ENCODE data around the gene SLC35A1.
A peak's percentile ranks its signal among the peaks of the same experiment; 100 is the strongest.

The SLC35A1 gene

DNA sequence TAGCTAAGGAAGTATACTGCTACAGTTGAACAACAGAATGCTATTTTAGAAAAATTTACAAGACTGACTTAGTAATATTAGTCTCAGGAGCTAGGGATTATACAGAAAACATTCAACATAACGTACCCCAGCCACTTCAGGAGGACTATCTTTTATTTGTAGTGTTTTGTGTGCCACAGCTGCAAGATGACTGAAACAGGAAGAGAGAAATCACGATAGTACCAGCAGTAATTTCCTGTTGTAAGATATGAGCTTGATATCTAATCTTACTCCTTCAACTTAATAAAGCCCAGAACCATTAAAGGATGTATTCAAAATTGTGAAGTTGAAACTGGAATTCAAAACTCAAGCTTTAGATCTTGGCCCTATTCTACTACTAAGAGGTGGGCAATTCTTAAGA lies 42.1 kb downstream of the SLC35A1 start:
- DNase-seq (ENCODE audit: insufficient read length, low spot score) (no peak), FAIRE-seq (no peak)
- TF ChIP-seq SPI1 (IDR thresholded peaks at IDR 0.05; ENCODE audit: low read depth, low read length) (no peak), PAX5 (IDR thresholded peaks at IDR 0.05; ENCODE audit: insufficient read depth, low read length, severe bottlenecking) (no peak), POLR2A (IDR thresholded peaks at IDR 0.05; ENCODE audit: low read depth, low read length) (no peak), TAF1 (IDR thresholded peaks at IDR 0.05; ENCODE audit: low read depth, low read length) (no peak), POU2F2 (IDR thresholded peaks at IDR 0.05; ENCODE audit: low read depth, low read length) (no peak), POLR2AphosphoS5 (IDR thresholded peaks at IDR 0.05; ENCODE audit: low read depth, low read length) (no peak)

DNA sequence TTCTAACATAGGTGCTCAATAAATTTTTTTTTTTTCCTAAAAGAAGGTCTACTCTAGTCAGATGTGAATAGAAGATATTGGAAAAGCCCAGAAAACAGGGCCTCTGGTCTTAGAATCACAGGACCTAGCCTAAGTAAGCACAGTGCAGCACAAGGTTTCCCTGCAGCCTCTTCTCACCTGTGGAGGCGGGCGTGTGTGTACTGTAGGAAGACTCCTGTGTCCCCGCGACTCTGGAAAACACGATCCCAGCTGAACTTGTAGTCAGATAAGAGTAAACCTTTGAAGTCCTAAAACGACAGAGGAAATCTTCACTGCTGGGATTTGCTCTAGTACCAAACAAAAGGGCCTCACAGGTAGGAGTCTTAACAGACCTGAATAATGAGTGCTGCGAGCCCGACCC lies 45.7 kb downstream of the SLC35A1 start:
- no peak for FAIRE-seq
- TF ChIP-seq POLR2AphosphoS5 (IDR thresholded peaks at IDR 0.05; ENCODE audit: low read depth, low read length), result no peak
- no peak for TF ChIP-seq SPI1 (IDR thresholded peaks at IDR 0.05; ENCODE audit: low read depth, low read length)
- no peak for TF ChIP-seq POLR2A (IDR thresholded peaks at IDR 0.05; ENCODE audit: low read depth, low read length)
- no peak for TF ChIP-seq POU2F2 (IDR thresholded peaks at IDR 0.05; ENCODE audit: low read depth, low read length)
- TF ChIP-seq PAX5 (IDR thresholded peaks at IDR 0.05; ENCODE audit: insufficient read depth, low read length, severe bottlenecking), result no peak
- no peak for TF ChIP-seq TAF1 (IDR thresholded peaks at IDR 0.05; ENCODE audit: low read depth, low read length)
- DNase-seq (ENCODE audit: insufficient read length, low spot score), result no peak

DNA sequence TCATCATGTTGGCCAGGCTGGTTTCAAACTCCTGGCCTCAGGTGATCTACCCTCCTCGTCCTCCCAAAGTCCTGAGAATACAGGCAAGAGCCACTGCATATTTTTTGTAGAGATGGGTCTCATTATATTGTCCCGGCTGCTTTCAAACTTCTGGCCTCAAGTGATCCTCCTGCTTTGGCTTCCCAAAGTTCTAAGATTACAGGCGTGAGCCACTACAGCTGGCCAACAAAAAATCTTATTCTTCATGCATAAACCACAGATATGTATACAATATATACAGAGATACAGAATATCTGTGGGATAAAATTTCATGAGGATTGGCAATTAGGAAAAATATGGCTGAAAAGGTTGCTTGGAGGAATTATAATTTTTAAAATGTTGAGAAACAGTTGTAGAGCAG lies 49.9 kb downstream of the SLC35A1 start:
- TF ChIP-seq TAF1 (IDR thresholded peaks at IDR 0.05; ENCODE audit: low read depth, low read length) (no peak), POU2F2 (IDR thresholded peaks at IDR 0.05; ENCODE audit: low read depth, low read length) (no peak), SPI1 (IDR thresholded peaks at IDR 0.05; ENCODE audit: low read depth, low read length) (no peak), PAX5 (IDR thresholded peaks at IDR 0.05; ENCODE audit: insufficient read depth, low read length, severe bottlenecking) (no peak), POLR2A (IDR thresholded peaks at IDR 0.05; ENCODE audit: low read depth, low read length) (no peak), POLR2AphosphoS5 (IDR thresholded peaks at IDR 0.05; ENCODE audit: low read depth, low read length) (no peak)
- FAIRE-seq (no peak), DNase-seq (ENCODE audit: insufficient read length, low spot score) (no peak)

DNA sequence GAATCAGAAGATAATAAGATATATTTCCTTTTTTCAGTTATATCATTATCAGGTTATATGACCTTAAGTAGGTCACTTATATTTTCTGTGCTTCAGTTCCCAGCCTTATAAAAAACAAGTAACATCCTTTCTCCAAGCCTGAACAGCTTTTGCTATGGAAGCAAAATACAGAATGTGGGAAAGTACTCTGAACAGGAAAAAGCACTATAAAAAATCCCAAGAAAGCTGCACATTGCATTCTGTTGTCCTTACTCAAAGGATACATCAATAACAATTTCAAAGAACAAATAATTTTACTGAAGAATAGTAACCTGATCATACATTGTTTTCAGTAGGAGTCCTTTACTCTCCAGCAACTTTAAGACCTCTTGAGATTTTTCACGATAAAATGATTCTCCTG lies 56.4 kb downstream of the SLC35A1 start:
- TF ChIP-seq SPI1 (IDR thresholded peaks at IDR 0.05; ENCODE audit: low read depth, low read length) (no peak), POLR2A (IDR thresholded peaks at IDR 0.05; ENCODE audit: low read depth, low read length) (no peak), PAX5 (IDR thresholded peaks at IDR 0.05; ENCODE audit: insufficient read depth, low read length, severe bottlenecking) (no peak), POLR2AphosphoS5 (IDR thresholded peaks at IDR 0.05; ENCODE audit: low read depth, low read length) (no peak), POU2F2 (IDR thresholded peaks at IDR 0.05; ENCODE audit: low read depth, low read length) (no peak), TAF1 (IDR thresholded peaks at IDR 0.05; ENCODE audit: low read depth, low read length) (no peak)
- FAIRE-seq (no peak), DNase-seq (ENCODE audit: insufficient read length, low spot score) (no peak)

DNA sequence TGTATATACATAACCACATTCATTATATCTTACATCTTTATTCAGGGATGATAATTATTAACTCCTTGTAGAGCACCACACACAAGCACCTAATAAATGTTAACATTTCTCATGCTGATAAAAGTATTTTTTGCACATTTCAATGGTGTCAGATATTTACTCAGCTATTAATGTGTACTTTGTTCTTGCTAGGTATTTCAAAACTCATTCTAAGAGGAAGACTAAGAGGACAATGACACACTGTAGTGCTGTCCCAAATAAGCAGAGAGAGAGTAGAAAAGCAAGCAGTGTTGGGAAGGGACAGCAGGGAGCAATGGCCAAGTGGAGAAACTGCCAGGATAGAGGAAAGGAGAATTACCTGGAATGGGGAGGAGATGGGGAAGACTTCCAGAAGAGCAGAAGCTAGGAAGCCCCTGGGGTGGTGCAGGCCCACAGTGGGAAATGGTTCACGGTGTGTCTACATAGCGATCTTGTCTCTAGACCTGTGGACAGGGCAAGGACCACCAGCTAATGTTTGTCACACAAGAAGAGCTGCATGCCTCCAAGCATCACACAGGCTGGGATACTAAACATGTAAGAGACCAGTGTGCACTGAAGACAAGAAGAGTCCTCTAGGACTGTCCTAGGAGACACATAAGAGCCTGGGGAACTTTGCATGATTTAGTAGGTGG lies 61.7 kb downstream of the SLC35A1 start:
- no peak for TF ChIP-seq POLR2A (IDR thresholded peaks at IDR 0.05; ENCODE audit: low read depth, low read length)
- TF ChIP-seq TAF1 (IDR thresholded peaks at IDR 0.05; ENCODE audit: low read depth, low read length), result no peak
- no peak for TF ChIP-seq POLR2AphosphoS5 (IDR thresholded peaks at IDR 0.05; ENCODE audit: low read depth, low read length)
- no peak for TF ChIP-seq SPI1 (IDR thresholded peaks at IDR 0.05; ENCODE audit: low read depth, low read length)
- FAIRE-seq (peak; percentile 20), DNase-seq (ENCODE audit: insufficient read length, low spot score) (no peak)

DNA sequence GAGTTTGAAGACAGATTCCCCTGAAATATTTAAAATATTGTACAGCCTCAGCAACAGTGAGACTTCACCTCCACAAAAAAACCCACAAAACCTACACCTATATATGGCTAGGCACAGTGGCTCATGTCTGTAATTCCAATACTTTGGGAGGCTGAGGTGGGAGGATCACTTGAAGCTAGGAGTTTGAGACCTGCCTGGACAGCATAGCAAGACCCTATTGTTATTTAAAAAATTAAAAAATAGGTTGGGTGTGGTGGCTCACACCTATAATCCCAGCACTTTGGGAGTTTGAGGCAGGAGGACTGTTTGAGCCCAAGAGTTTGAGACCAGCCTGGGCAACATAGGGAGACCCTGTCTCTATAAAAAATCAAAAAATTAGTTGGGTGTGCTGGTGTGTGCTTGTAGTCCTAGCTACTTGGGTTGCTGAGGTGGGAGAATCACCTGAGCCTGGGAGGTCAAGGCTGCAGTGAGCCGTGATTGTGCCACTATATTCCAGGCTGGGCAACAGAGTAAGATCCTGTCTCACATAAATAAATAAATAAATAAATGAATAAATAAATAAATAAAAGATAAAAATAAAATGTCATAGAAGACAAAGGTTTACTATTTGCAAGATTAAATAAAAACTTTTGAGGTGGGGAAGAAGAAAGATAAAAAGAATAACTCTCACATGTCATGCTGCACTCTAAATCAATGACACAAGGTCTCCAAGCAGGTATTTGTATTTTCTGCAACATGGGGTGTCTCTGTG lies 65.9 kb downstream of the SLC35A1 start:
- TF ChIP-seq POLR2A (IDR thresholded peaks at IDR 0.05; ENCODE audit: low read depth, low read length) (no peak), PAX5 (IDR thresholded peaks at IDR 0.05; ENCODE audit: insufficient read depth, low read length, severe bottlenecking) (no peak), SPI1 (IDR thresholded peaks at IDR 0.05; ENCODE audit: low read depth, low read length) (no peak), POU2F2 (IDR thresholded peaks at IDR 0.05; ENCODE audit: low read depth, low read length) (no peak), TAF1 (IDR thresholded peaks at IDR 0.05; ENCODE audit: low read depth, low read length) (no peak)
- DNase-seq (ENCODE audit: insufficient read length, low spot score) (no peak), FAIRE-seq (no peak)

DNA sequence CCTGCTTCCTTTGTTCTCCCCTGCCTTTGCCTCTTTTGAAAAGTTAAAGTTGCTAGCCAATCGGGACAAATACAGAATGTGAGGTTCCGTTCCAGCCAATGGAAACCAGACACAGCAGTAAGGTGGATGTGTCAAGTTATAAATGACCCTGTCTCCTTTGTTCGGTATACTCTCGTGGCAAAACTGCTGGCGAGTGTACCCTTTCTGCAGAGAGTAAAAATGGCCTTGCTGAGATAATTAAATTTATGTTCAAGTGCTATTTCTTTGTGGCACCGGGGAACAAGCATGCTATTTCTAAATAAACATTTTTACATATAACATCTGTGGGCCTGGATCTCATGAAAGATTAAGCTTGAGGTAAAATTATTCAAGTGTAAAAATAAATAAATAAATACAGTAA lies 66.8 kb downstream of the SLC35A1 start:
- FAIRE-seq (no peak), DNase-seq (ENCODE audit: insufficient read length, low spot score) (no peak)
- TF ChIP-seq POU2F2 (IDR thresholded peaks at IDR 0.05; ENCODE audit: low read depth, low read length) (no peak), POLR2AphosphoS5 (IDR thresholded peaks at IDR 0.05; ENCODE audit: low read depth, low read length) (no peak), SPI1 (IDR thresholded peaks at IDR 0.05; ENCODE audit: low read depth, low read length) (no peak), TAF1 (IDR thresholded peaks at IDR 0.05; ENCODE audit: low read depth, low read length) (no peak), POLR2A (IDR thresholded peaks at IDR 0.05; ENCODE audit: low read depth, low read length) (no peak), PAX5 (IDR thresholded peaks at IDR 0.05; ENCODE audit: insufficient read depth, low read length, severe bottlenecking) (no peak)

DNA sequence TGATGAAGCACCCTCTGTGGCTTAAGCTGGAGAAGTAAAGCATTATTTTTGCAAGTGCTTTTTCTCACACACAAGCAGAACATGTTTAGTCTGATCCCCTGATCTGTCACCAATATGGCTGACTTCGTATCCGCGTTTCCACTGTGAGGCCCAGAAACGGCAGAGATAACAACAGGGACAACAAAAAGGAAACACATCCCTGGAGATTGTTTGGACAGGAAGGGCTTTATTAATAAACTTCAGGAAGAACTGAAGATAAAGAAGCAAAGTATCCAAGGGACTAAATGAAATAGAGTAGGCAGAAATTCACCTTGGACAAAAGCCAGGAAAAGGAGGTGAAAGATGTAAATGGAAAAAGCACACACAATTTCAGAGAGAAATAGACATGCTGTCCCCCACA lies 67.8 kb downstream of the SLC35A1 start:
- FAIRE-seq (no peak), DNase-seq (ENCODE audit: insufficient read length, low spot score) (no peak)
- TF ChIP-seq SPI1 (IDR thresholded peaks at IDR 0.05; ENCODE audit: low read depth, low read length) (no peak), POLR2AphosphoS5 (IDR thresholded peaks at IDR 0.05; ENCODE audit: low read depth, low read length) (no peak), POU2F2 (IDR thresholded peaks at IDR 0.05; ENCODE audit: low read depth, low read length) (no peak), POLR2A (IDR thresholded peaks at IDR 0.05; ENCODE audit: low read depth, low read length) (no peak), PAX5 (IDR thresholded peaks at IDR 0.05; ENCODE audit: insufficient read depth, low read length, severe bottlenecking) (no peak), TAF1 (IDR thresholded peaks at IDR 0.05; ENCODE audit: low read depth, low read length) (no peak)

DNA sequence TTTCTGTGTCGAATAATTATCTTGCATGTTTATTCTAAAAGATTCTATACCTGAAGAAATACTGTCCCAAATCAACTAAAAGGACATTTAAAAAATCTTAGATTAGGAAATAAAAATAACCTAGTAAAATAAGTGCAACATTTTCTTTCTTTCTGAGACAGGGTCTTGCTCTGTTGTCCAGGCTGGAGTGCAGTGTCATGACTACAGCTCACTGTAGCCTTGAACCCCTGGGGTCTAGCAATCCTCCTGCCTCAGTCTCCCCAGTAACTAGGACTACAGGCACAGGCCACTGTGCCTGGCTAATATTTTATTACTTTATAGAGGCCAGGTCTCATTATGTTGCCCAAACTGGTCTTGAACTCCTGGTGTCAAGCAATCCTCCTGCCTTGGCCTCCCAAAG lies 68.3 kb downstream of the SLC35A1 start:
- no peak for DNase-seq (ENCODE audit: insufficient read length, low spot score)
- no peak for TF ChIP-seq POLR2AphosphoS5 (IDR thresholded peaks at IDR 0.05; ENCODE audit: low read depth, low read length)
- TF ChIP-seq POU2F2 (IDR thresholded peaks at IDR 0.05; ENCODE audit: low read depth, low read length), result no peak
- TF ChIP-seq POLR2A (IDR thresholded peaks at IDR 0.05; ENCODE audit: low read depth, low read length), result no peak
- TF ChIP-seq PAX5 (IDR thresholded peaks at IDR 0.05; ENCODE audit: insufficient read depth, low read length, severe bottlenecking), result no peak
- TF ChIP-seq SPI1 (IDR thresholded peaks at IDR 0.05; ENCODE audit: low read depth, low read length), result no peak
- TF ChIP-seq TAF1 (IDR thresholded peaks at IDR 0.05; ENCODE audit: low read depth, low read length), result no peak
- FAIRE-seq, result no peak
